H1 (cell line): ENCODE data around the gene TGM3. TPM values are rescaled to one million over a fixed set of nuclear protein-coding genes. Genes with fewer than 3 reads are reported as not detected.

Source experiments
- CTCF ChIA-PET: fragments of 300-600 bp; sonication (Branson Sonifier 250); formaldehyde crosslinking; loops from one replicate; lab custom pipeline; 2021; ENCODE audit not compliant: partially characterized antibody; lab: Charles Lee
- POLR2A ChIA-PET: fragments of 300-600 bp; sonication (Branson Sonifier 250); formaldehyde crosslinking; loops from one replicate; lab custom pipeline; 2021; ENCODE audit warnings: inconsistent platforms; ENCODE audit not compliant: partially characterized antibody; lab: Charles Lee
- DNase-seq, 2 experiments: peaks; one replicate each; pipeline versions ENCODE4 v3.0.0 to v3.0.0-alpha.2; 2010 to 2022; ENCODE audit warnings: low spot score in 2 of 2, low read depth in 1 of 2, mixed read lengths in 1 of 2
- FAIRE-seq: peaks from 2 replicates; lab custom pipeline; 2011; peaks lifted over from hg19 to GRCh38; lab: Jason Lieb, UNC
- H2AFZ ChIP-seq: 2 replicates; pipeline ENCODE4 v1.8.1; 2012; ENCODE audit warnings: low read length, inconsistent platforms
- H2AK5ac ChIP-seq: 2 replicates; pipeline ENCODE4 v1.6.1; 2013; ENCODE audit warnings: low read depth, low read length
- H2BK120ac ChIP-seq: replicated peaks from 2 replicates; pipeline ENCODE3; 2013; ENCODE audit warnings: low read depth, low read length, inconsistent platforms
- H2BK12ac ChIP-seq: 2 replicates; pipeline ENCODE4 v1.6.1; 2013; ENCODE audit warnings: low read depth, low read length
- H2BK15ac ChIP-seq: 2 replicates; pipeline ENCODE4 v1.6.1; 2013; ENCODE audit warnings: low read length
- H2BK20ac ChIP-seq: 2 replicates; pipeline ENCODE4 v1.6.1; 2013; ENCODE audit warnings: low read length
- H2BK5ac ChIP-seq: 2 replicates; pipeline ENCODE4 v1.6.1; 2013; ENCODE audit warnings: low read depth, low read length
- H3K14ac ChIP-seq: 2 replicates; pipeline ENCODE4 v1.6.1; 2013; ENCODE audit warnings: inconsistent platforms; ENCODE audit not compliant: insufficient read length
- H3K18ac ChIP-seq: 2 replicates; pipeline ENCODE4 v1.6.1; 2013; ENCODE audit warnings: low read length; ENCODE audit errors: extremely low read depth
- H3K23ac ChIP-seq: 2 replicates; pipeline ENCODE4 v1.6.1; 2013; ENCODE audit warnings: inconsistent platforms; ENCODE audit not compliant: insufficient read length
- H3K23me2 ChIP-seq: 2 replicates; pipeline ENCODE4 v1.6.1; 2013; ENCODE audit warnings: low read depth, low read length
- H3K27ac ChIP-seq: 2 replicates; pipeline ENCODE4 v1.6.1; 2011; ENCODE audit warnings: low read depth, low read length, inconsistent platforms
- H3K27me3 ChIP-seq, 4 experiments: replicated peaks in 1 of 4; 1 replicate in 1 of 4; 2 replicates in 3 of 4; pipeline versions ENCODE4 v1.6.1 to v1.8.1; 2011 to 2013; ENCODE audit warnings: low read length in 3 of 4, mild to moderate bottlenecking in 3 of 4, inconsistent platforms in 2 of 4, mixed read lengths in 2 of 4, moderate library complexity in 1 of 4; ENCODE audit not compliant: control insufficient read depth in 3 of 4, insufficient read depth in 3 of 4; ENCODE audit errors: extremely low read depth in 1 of 4
- H3K36me3 ChIP-seq, 4 experiments: 2 replicates each; pipeline versions ENCODE4 v1.6.1 to v1.8.1; 2011 to 2013; ENCODE audit warnings: mild to moderate bottlenecking in 4 of 4, low read length in 3 of 4, moderate library complexity in 2 of 4, control low read depth in 1 of 4, inconsistent platforms in 1 of 4; ENCODE audit not compliant: insufficient read depth in 4 of 4, control insufficient read depth in 2 of 4
- H3K4ac ChIP-seq: replicated peaks from 2 replicates; pipeline ENCODE3; 2013; ENCODE audit warnings: low read length, low read depth, mixed read lengths, inconsistent platforms; ENCODE audit not compliant: insufficient read length
- H3K4me1 ChIP-seq, 4 experiments: replicated peaks in 1 of 4; 1 replicate in 1 of 4; 2 replicates in 3 of 4; pipeline versions ENCODE4 v1.6.1 to v1.8.1; 2011 to 2013; ENCODE audit warnings: low read length in 3 of 4, inconsistent platforms in 2 of 4, mixed read lengths in 1 of 4; ENCODE audit not compliant: insufficient read depth in 4 of 4, control insufficient read depth in 3 of 4
- H3K4me2 ChIP-seq, 2 experiments: 2 replicates each; pipeline versions ENCODE4 v1.6.1 to v1.8.1; 2011 to 2013; ENCODE audit warnings: low read depth in 2 of 2, low read length in 2 of 2, control low read depth in 1 of 2, inconsistent platforms in 1 of 2, mild to moderate bottlenecking in 1 of 2; ENCODE audit not compliant: insufficient read depth in 1 of 2
- H3K4me3 ChIP-seq, 4 experiments: fragments of 200-600, 300-600 bp in 1 of 4; sonication (generic), shearing (Covaris generic), sonication (Bioruptor Twin) in 1 of 4; 2 replicates each; pipeline versions ENCODE4 v1.5.1 to v1.8.1; 2011 to 2016; ENCODE audit warnings: low read length in 4 of 4, low read depth in 3 of 4, control low read depth in 2 of 4, inconsistent platforms in 2 of 4, mild to moderate bottlenecking in 2 of 4, mixed read lengths in 1 of 4, moderate library complexity in 1 of 4; ENCODE audit not compliant: insufficient read depth in 2 of 4; ENCODE audit errors: extremely low read depth in 1 of 4
- H3K56ac ChIP-seq: replicated peaks from 2 replicates; pipeline ENCODE3; 2013; ENCODE audit warnings: low read depth, mild to moderate bottlenecking, mixed read lengths, low read length, inconsistent platforms; ENCODE audit not compliant: insufficient read length
- H3K79me1 ChIP-seq: 2 replicates; pipeline ENCODE4 v1.6.1; 2013; ENCODE audit warnings: low read depth, low read length, control low read depth
- H3K79me2 ChIP-seq, 2 experiments: 2 replicates each; pipeline versions ENCODE4 v1.6.1 to v1.8.1; 2012 to 2013; ENCODE audit warnings: low read length in 2 of 2, mild to moderate bottlenecking in 2 of 2, inconsistent platforms in 1 of 2; ENCODE audit not compliant: insufficient read depth in 2 of 2, control insufficient read depth in 1 of 2
- H3K9ac ChIP-seq, 4 experiments: replicated peaks in 1 of 4; 1 replicate in 1 of 4; 2 replicates in 3 of 4; pipeline versions ENCODE4 v1.6.1 to v1.8.1; 2011 to 2013; ENCODE audit warnings: low read depth in 3 of 4, low read length in 3 of 4, control low read depth in 2 of 4, mild to moderate bottlenecking in 2 of 4, moderate library complexity in 2 of 4, inconsistent platforms in 1 of 4; ENCODE audit errors: extremely low read depth in 1 of 4
- H3K9me3 ChIP-seq, 2 experiments: 2 replicates each; pipeline versions ENCODE4 v1.6.1 to v1.8.1; 2012 to 2013; ENCODE audit warnings: mild to moderate bottlenecking in 2 of 2, moderate library complexity in 2 of 2, control low read depth in 1 of 2, inconsistent platforms in 1 of 2, low read depth in 1 of 2, low read length in 1 of 2, mixed read lengths in 1 of 2; ENCODE audit not compliant: insufficient read depth in 2 of 2
- H4K20me1 ChIP-seq, 2 experiments: replicated peaks in 1 of 2; 2 replicates each; pipeline versions ENCODE3 to v1.8.1; 2011 to 2013; ENCODE audit warnings: inconsistent platforms in 2 of 2, low read length in 2 of 2, mild to moderate bottlenecking in 1 of 2; ENCODE audit not compliant: insufficient read depth in 2 of 2, control insufficient read depth in 1 of 2
- H4K5ac ChIP-seq: 2 replicates; pipeline ENCODE4 v1.6.1; 2013; ENCODE audit warnings: low read length, low read depth, mixed read lengths, inconsistent platforms; ENCODE audit not compliant: insufficient read length
- H4K8ac ChIP-seq: 2 replicates; pipeline ENCODE4 v1.8.0; 2013; ENCODE audit warnings: mild to moderate bottlenecking, moderate library complexity, low read length, inconsistent platforms; ENCODE audit not compliant: insufficient read depth; ENCODE audit errors: extremely low read depth
- H4K91ac ChIP-seq: replicated peaks from 2 replicates; pipeline ENCODE3; 2013; ENCODE audit warnings: low read length, mixed read lengths, inconsistent platforms; ENCODE audit not compliant: insufficient read length
- TCF12 ChIP-seq: IDR thresholded peaks from 2 replicates; pipeline ENCODE4 v1.6.1; 2011; ENCODE audit warnings: low read depth, mild to moderate bottlenecking, low read length
- WGBS, 2 experiments: shearing (Covaris generic) in 1 of 2; methylation state at CpG; one replicate each; pipeline versions ENCODE4 v1.1.6 to v1.1.7; 2013 to 2015; ENCODE audit warnings: low lambda C conversion rate in 2 of 2, mixed read lengths in 2 of 2, inconsistent platforms in 1 of 2, low coverage in 1 of 2, missing lambda C conversion rate in 1 of 2; ENCODE audit not compliant: insufficient replicate concordance in 2 of 2, insufficient coverage in 1 of 2, insufficient read length in 1 of 2; ENCODE audit errors: extremely low coverage in 1 of 2, missing lambda C conversion rate in 1 of 2; 5-methylcytosine and 5-hydroxymethylcytosine counted together
- polyA plus RNA-seq, 7 experiments: library from polyadenylated mRNA; depleted of rRNA in 3 of 7; stranded (reverse) in 5 of 7; unstranded in 2 of 7; fragments of >200 nt in 5 of 7; fragments of 200-250 nt in 2 of 7; gene quantifications; 1 replicate in 5 of 7; 2 replicates in 1 of 7; 4 replicates in 1 of 7; pipeline versions ENCODE4 v1.2.1 to v1.2.3, GENCODE V29; 2011 to 2013; ENCODE audit warnings: missing spikeins in 2 of 7, mixed read lengths in 2 of 7
- total RNA-seq: library from RNA; stranded (reverse); fragmentation: NEBNext Ultra II Directional; extraction: Animal tissue kit (Norgen Biotek cat#: 25700); gene quantifications from 2 replicates; pipeline ENCODE4 v1.2.1, GENCODE V29; 2021

The TGM3 gene
- total and polyA plus RNA-seq, 2 of the 8 experiments (the other 6 are each of a cell fraction or from before 2014, with no cell fraction given) = 0.12 TPM; not detected in 1

DNA sequence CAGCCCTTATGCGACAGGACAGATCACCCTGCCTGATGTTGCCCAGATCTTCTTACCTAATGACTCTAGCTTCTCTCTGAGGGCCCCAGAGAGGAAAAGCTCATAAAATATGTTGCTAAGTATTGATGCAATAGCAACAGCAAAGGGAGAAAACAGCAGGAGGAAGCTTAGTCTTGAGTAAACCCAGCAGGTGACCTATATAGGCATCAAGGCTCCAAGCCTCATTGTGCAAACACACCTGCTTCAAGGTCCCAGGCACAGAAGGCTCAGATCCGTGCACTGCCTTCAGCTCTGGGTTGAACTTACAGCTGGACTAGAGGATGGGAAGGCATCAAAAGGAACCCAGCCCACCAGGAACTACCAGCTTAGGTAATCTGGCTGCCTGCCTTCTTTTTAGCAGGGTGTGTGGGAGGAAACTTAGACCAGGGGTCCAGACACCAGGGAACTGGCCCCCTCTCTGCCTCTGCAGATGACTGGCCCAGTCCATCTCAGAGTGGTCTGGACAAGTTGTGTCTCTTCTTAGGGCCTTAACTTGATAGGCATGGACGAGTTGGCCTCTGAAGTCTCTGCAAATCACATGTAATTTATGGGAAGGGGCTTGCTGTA lies 34.4 kb downstream of the TGM3 start:
- no peaks in the 10 kb centered on the region for H3K79me2 ChIP-seq
- H4K5ac ChIP-seq = no peak overlapping the region
- no peaks in the 10 kb centered on the region for H3K36me3 ChIP-seq
- H2BK5ac ChIP-seq = no peak overlapping the region
- no peak overlapping the region for H3K56ac ChIP-seq
- H4K91ac ChIP-seq = no peak overlapping the region
- H3K23ac ChIP-seq = no peak overlapping the region
- H3K23me2 ChIP-seq = no peaks in the 10 kb centered on the region
- no peak overlapping the region for H2BK20ac ChIP-seq
- no peaks in the 10 kb centered on the region for H3K9me3 ChIP-seq
- no peaks in the 10 kb centered on the region for H3K79me1 ChIP-seq
- ChIA-PET POLR2A (interaction anchor here (1.2 kb wide), 1 partner anchor 22 kb away, joined by 3 read pairs; no protein-coding TSS in a partner anchor), CTCF (interaction anchor here (0.9 to 1.6 kb wide), 5 partner anchors 9 to 122 kb away, joined by 3 to 9 read pairs (median 4); no protein-coding TSS in a partner anchor)
- H3K27ac ChIP-seq = no peak overlapping the region
- DNase-seq (no peak), FAIRE-seq (no peak)
- H2AK5ac ChIP-seq = no peak overlapping the region
- H4K20me1 ChIP-seq = no peaks in the 10 kb centered on the region
- no peak overlapping the region for H3K4me2 ChIP-seq
- H3K4ac ChIP-seq = no peak overlapping the region
- WGBS, 2 experiments = 87% methylated on average over 3 of the region's 3 CpGs; no CpG with 5 or more reads in 1 of the 2 experiments
- H3K4me1 ChIP-seq = peaks cover 0 to 3% (median 0%) of the 10 kb centered on the region in 4 experiments; a peak in 1 of 7 replicates
- H3K4me3 ChIP-seq = no peak overlapping the region
- no peaks in the 10 kb centered on the region for H3K27me3 ChIP-seq
- H3K18ac ChIP-seq = no peak overlapping the region
- peak overlapping the region; percentile 72; the same call in 1 of the 2 replicates for H2AFZ ChIP-seq
- H2BK12ac ChIP-seq = no peak overlapping the region
- no peak overlapping the region for H3K14ac ChIP-seq
- H4K8ac ChIP-seq = no peak overlapping the region
- no peak overlapping the region for H2BK120ac ChIP-seq
- no peak overlapping the region for H3K9ac ChIP-seq
- no peak overlapping the region for H2BK15ac ChIP-seq
- 0 out of 2 replicates have a peak, but pooled peaks have one; percentile 24 for TF ChIP-seq TCF12
